ENCODE results near the gene MSH5.

MSH5 gene

GRCh38 chr6:31752739-31753319, 13.0 kb downstream of the MSH5 start:
- Mint-ChIP-seq H3K27ac (no peak overlapping the region), H3K4me1 (no peaks in the 10 kb centered on the region), H3K36me3 (peaks cover under 1% of the 10 kb centered on the region), H3K27me3 (no peaks in the 10 kb centered on the region), H3K9me3 (no peaks in the 10 kb centered on the region), H3K4me3 (no peak overlapping the region)
- no peak for ATAC-seq

- H3K27me3 Mint-ChIP-seq = no peaks in the 10 kb centered on the region
- peaks cover 33% of the 10 kb centered on the region for H3K36me3 Mint-ChIP-seq
- H3K4me1 Mint-ChIP-seq = no peaks in the 10 kb centered on the region
- peak overlapping the region; percentile 38 for H3K27ac Mint-ChIP-seq
- ATAC-seq = no peak
- no peak overlapping the region for H3K4me3 Mint-ChIP-seq
- H3K9me3 Mint-ChIP-seq = no peaks in the 10 kb centered on the region
Observed at GRCh38 chr6:31758281-31758680, 18.5 kb downstream of the MSH5 start.

- no peak overlapping the region for H3K4me3 Mint-ChIP-seq
- H3K9me3 Mint-ChIP-seq = no peaks in the 10 kb centered on the region
- H3K4me1 Mint-ChIP-seq = no peaks in the 10 kb centered on the region
- H3K36me3 Mint-ChIP-seq = peaks cover 45% of the 10 kb centered on the region
- H3K27ac Mint-ChIP-seq = no peak overlapping the region
- H3K27me3 Mint-ChIP-seq = no peaks in the 10 kb centered on the region
- no peak for ATAC-seq
Observed at GRCh38 chr6:31760790-31761189, 21.0 kb downstream of the MSH5 start.

- Mint-ChIP-seq H3K4me3 (no peak overlapping the region), H3K27ac (no peak overlapping the region), H3K9me3 (no peaks in the 10 kb centered on the region), H3K4me1 (no peaks in the 10 kb centered on the region), H3K27me3 (no peaks in the 10 kb centered on the region), H3K36me3 (peaks cover 45% of the 10 kb centered on the region)
- no peak for ATAC-seq
Observed at GRCh38 chr6:31761343-31761742, 21.5 kb downstream of the MSH5 start.

GRCh38 chr6:31762356-31762755, 22.6 kb downstream of the MSH5 start, which contains the start of gene SAPCD1:
Gene SAPCD1 (plus strand): TSS chr6:31762656. CDS start chr6:31763055, 399 bp downstream.
- no peak for ATAC-seq
- Mint-ChIP-seq H3K4me1 (no peaks in the 10 kb centered on the region), H3K27me3 (no peaks in the 10 kb centered on the region), H3K27ac (peak within 1 kb of the TSS; percentile 17), H3K9me3 (no peaks in the 10 kb centered on the region), H3K4me3 (no peak within 1 kb of the TSS), H3K36me3 (peaks cover 46% of the 10 kb centered on the region)

- no peak overlapping the region for H3K4me3 Mint-ChIP-seq
- ATAC-seq = no peak
- H3K27ac Mint-ChIP-seq = peak overlapping the region; percentile 17
- H3K9me3 Mint-ChIP-seq = no peaks in the 10 kb centered on the region
- H3K36me3 Mint-ChIP-seq = peaks cover 47% of the 10 kb centered on the region
- H3K27me3 Mint-ChIP-seq = no peaks in the 10 kb centered on the region
- no peaks in the 10 kb centered on the region for H3K4me1 Mint-ChIP-seq
Observed at GRCh38 chr6:31762878-31763618, 23.2 kb downstream of the MSH5 start.

GRCh38 chr6:31763619-31763940, 23.8 kb downstream of the MSH5 start:
- no peaks in the 10 kb centered on the region for H3K9me3 Mint-ChIP-seq
- H3K36me3 Mint-ChIP-seq = peaks cover 44% of the 10 kb centered on the region
- no peak overlapping the region for H3K4me3 Mint-ChIP-seq
- no peaks in the 10 kb centered on the region for H3K27me3 Mint-ChIP-seq
- ATAC-seq = no peak
- peak overlapping the region; percentile 17 for H3K27ac Mint-ChIP-seq
- no peaks in the 10 kb centered on the region for H3K4me1 Mint-ChIP-seq

- peaks cover 41% of the 10 kb centered on the region for H3K36me3 Mint-ChIP-seq
- H3K4me3 Mint-ChIP-seq = no peak overlapping the region
- ATAC-seq = no peak
- no peaks in the 10 kb centered on the region for H3K27me3 Mint-ChIP-seq
- no peaks in the 10 kb centered on the region for H3K4me1 Mint-ChIP-seq
- H3K9me3 Mint-ChIP-seq = no peaks in the 10 kb centered on the region
- no peak overlapping the region for H3K27ac Mint-ChIP-seq
Observed at GRCh38 chr6:31764198-31764597, 24.4 kb downstream of the MSH5 start.

GRCh38 chr6:31765559-31765909, 25.7 kb downstream of the MSH5 start:
- H3K36me3 Mint-ChIP-seq = peaks cover 33% of the 10 kb centered on the region
- no peak overlapping the region for H3K4me3 Mint-ChIP-seq
- H3K27me3 Mint-ChIP-seq = no peaks in the 10 kb centered on the region
- H3K27ac Mint-ChIP-seq = peak overlapping the region; percentile 59
- H3K9me3 Mint-ChIP-seq = no peaks in the 10 kb centered on the region
- H3K4me1 Mint-ChIP-seq = peaks cover 7% of the 10 kb centered on the region
- no peak for ATAC-seq

- Mint-ChIP-seq H3K36me3 (peaks cover 27% of the 10 kb centered on the region), H3K27me3 (no peaks in the 10 kb centered on the region), H3K9me3 (no peaks in the 10 kb centered on the region), H3K27ac (peak overlapping the region; percentile 59), H3K4me3 (no peak overlapping the region), H3K4me1 (peaks cover 7% of the 10 kb centered on the region)
- no peak for ATAC-seq
Observed at GRCh38 chr6:31765910-31766794, 26.3 kb downstream of the MSH5 start.

- ATAC-seq = no peak
- Mint-ChIP-seq H3K27ac (no peak overlapping the region), H3K27me3 (no peaks in the 10 kb centered on the region), H3K9me3 (no peaks in the 10 kb centered on the region), H3K36me3 (peaks cover 20% of the 10 kb centered on the region), H3K4me3 (no peak overlapping the region), H3K4me1 (peaks cover 7% of the 10 kb centered on the region)
Observed at GRCh38 chr6:31767096-31767645, 27.4 kb downstream of the MSH5 start.

GRCh38 chr6:31768363-31769257, 28.8 kb downstream of the MSH5 start:
- Mint-ChIP-seq H3K4me3 (no peak overlapping the region), H3K4me1 (peaks cover 15% of the 10 kb centered on the region), H3K27ac (no peak overlapping the region), H3K36me3 (peaks cover 14% of the 10 kb centered on the region), H3K9me3 (no peaks in the 10 kb centered on the region), H3K27me3 (no peaks in the 10 kb centered on the region)
- no peak for ATAC-seq

GRCh38 chr6:31769684-31770371, 30.0 kb downstream of the MSH5 start:
- peaks cover 16% of the 10 kb centered on the region for H3K4me1 Mint-ChIP-seq
- H3K27me3 Mint-ChIP-seq = no peaks in the 10 kb centered on the region
- H3K9me3 Mint-ChIP-seq = no peaks in the 10 kb centered on the region
- no peak overlapping the region for H3K4me3 Mint-ChIP-seq
- peaks cover 10% of the 10 kb centered on the region for H3K36me3 Mint-ChIP-seq
- H3K27ac Mint-ChIP-seq = no peak overlapping the region
- peak; percentile 80 for ATAC-seq

- peaks cover 26% of the 10 kb centered on the region for H3K4me1 Mint-ChIP-seq
- H3K9me3 Mint-ChIP-seq = no peaks in the 10 kb centered on the region
- no peak overlapping the region for H3K4me3 Mint-ChIP-seq
Observed at GRCh38 chr6:31770860-31771259, 31.1 kb downstream of the MSH5 start.

More at GRCh38 chr6:31770860-31771259, 31.1 kb downstream of the MSH5 start:
- no peaks in the 10 kb centered on the region for H3K27me3 Mint-ChIP-seq
- no peak overlapping the region for H3K27ac Mint-ChIP-seq
- ATAC-seq = no peak
- H3K36me3 Mint-ChIP-seq = peaks cover 5% of the 10 kb centered on the region

Measured in stimulated activated memory B cell treated with anti-CD40 and anti-IgM and Interleukin-4, amounts not matched to agents 10 μg/mL and 1 μg/mL and 100 μg/mL, for 72 hours (primary cell).